Retinal pigment epithelial cell (primary cell): ENCODE data around the gene MPRIP.
"Not testable (repeated sequence)": the region's sequence is repeated elsewhere in the genome, so short reads cannot be mapped to it uniquely, and the experiment has no call there.

ENCODE experiments used
- DNase-seq: peaks from one replicate; pipeline ENCODE4 v3.0.0-alpha.2; 2010; ENCODE audit warnings: low read depth
- H3K4me3 ChIP-seq: 2 replicates; pipeline ENCODE4 v1.5.1; 2011; ENCODE audit warnings: mild to moderate bottlenecking, low read length, control low read depth, moderate library complexity
- CTCF ChIP-seq: conservative IDR thresholded peaks from 2 replicates; pipeline ENCODE4 v1.5.1; 2011; ENCODE audit warnings: low read depth, low read length, control low read depth, inconsistent platforms

The MPRIP gene

GRCh38 chr17:17131839-17132238, 89.6 kb downstream of the MPRIP start:
- H3K4me3 ChIP-seq: no peak overlapping the region
- no peak for DNase-seq
- no peak for TF ChIP-seq CTCF

- no peak overlapping the region for H3K4me3 ChIP-seq
- TF ChIP-seq CTCF: no peak
- DNase-seq: peak; percentile 39
Measured at GRCh38 chr17:17132746-17133145, 90.5 kb downstream of the MPRIP start.

GRCh38 chr17:17134051-17134956, 92.0 kb downstream of the MPRIP start:
- H3K4me3 ChIP-seq: no peak overlapping the region
- TF ChIP-seq CTCF: no peak
- DNase-seq: no peak

GRCh38 chr17:17134957-17135333, 92.7 kb downstream of the MPRIP start:
- H3K4me3 ChIP-seq: no peak overlapping the region
- no peak for TF ChIP-seq CTCF
- DNase-seq: no peak

GRCh38 chr17:17136221-17136620, 94.0 kb downstream of the MPRIP start:
- not testable (repeated sequence) for H3K4me3 ChIP-seq, DNase-seq

GRCh38 chr17:17137731-17138585, 95.7 kb downstream of the MPRIP start:
- TF ChIP-seq CTCF: no peak
- H3K4me3 ChIP-seq: no peak overlapping the region
- no peak for DNase-seq

GRCh38 chr17:17139972-17140589, 97.8 kb downstream of the MPRIP start:
- TF ChIP-seq CTCF: no peak
- DNase-seq: no peak
- no peak overlapping the region for H3K4me3 ChIP-seq
